Epithelial cell of esophagus (primary cell): ENCODE results near the gene MS4A1.
"Not testable (repeated sequence)": the region's sequence is repeated elsewhere in the genome, so short reads cannot be mapped to it uniquely, and the experiment has no call there.

Experiments used
- DNase-seq: peaks from one replicate; pipeline ENCODE4 v3.0.0; 2010; ENCODE audit warnings: low read depth
- H3K4me3 ChIP-seq: 2 replicates; pipeline ENCODE4 v1.5.1; 2011; ENCODE audit warnings: mild to moderate bottlenecking, low read length, control low read depth
- TF ChIP-seq, protein P1 (sequence below): IDR thresholded peaks from 2 replicates; pipeline ENCODE4 v1.5.1; 2011; ENCODE audit warnings: low read depth, mild to moderate bottlenecking, low read length, control low read depth, inconsistent platforms; ENCODE audit not compliant: insufficient read depth; ENCODE audit errors: missing control alignments

The MS4A1 gene

DNA sequence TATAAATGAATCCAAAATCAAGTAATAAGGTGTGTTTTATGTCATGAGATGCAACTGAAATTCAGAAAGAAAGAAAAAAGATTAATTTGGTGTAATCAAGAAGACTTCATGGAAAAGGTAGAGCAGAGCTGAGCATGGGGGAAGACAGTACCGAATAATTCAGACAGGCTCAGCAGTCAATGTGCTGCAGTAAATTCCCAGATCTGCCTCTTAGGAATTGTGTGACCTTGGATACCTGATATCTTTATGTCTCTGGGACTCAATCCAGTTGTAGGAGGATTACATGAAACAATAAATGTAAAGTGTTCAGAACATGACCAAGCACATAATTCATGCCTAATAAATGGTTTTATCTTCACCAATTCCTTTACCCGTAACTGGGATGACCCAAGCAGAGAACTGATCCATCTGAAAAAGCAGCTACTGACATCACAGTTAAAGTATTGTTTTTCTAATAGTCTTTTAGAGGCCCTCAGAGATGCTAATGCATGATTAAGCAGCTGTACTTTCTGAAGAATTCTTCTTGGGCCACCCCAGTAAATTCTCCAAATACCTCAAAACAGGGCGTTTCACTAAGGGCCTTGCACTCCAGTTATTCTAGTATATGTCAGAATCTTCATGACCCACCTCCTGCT is 44.7 kb downstream of the MS4A1 start:
- DNase-seq, result no peak
- H3K4me3 ChIP-seq, result no peak overlapping the region
- TF ChIP-seq, protein P1, sequence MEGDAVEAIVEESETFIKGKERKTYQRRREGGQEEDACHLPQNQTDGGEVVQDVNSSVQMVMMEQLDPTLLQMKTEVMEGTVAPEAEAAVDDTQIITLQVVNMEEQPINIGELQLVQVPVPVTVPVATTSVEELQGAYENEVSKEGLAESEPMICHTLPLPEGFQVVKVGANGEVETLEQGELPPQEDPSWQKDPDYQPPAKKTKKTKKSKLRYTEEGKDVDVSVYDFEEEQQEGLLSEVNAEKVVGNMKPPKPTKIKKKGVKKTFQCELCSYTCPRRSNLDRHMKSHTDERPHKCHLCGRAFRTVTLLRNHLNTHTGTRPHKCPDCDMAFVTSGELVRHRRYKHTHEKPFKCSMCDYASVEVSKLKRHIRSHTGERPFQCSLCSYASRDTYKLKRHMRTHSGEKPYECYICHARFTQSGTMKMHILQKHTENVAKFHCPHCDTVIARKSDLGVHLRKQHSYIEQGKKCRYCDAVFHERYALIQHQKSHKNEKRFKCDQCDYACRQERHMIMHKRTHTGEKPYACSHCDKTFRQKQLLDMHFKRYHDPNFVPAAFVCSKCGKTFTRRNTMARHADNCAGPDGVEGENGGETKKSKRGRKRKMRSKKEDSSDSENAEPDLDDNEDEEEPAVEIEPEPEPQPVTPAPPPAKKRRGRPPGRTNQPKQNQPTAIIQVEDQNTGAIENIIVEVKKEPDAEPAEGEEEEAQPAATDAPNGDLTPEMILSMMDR, result no peak

DNA sequence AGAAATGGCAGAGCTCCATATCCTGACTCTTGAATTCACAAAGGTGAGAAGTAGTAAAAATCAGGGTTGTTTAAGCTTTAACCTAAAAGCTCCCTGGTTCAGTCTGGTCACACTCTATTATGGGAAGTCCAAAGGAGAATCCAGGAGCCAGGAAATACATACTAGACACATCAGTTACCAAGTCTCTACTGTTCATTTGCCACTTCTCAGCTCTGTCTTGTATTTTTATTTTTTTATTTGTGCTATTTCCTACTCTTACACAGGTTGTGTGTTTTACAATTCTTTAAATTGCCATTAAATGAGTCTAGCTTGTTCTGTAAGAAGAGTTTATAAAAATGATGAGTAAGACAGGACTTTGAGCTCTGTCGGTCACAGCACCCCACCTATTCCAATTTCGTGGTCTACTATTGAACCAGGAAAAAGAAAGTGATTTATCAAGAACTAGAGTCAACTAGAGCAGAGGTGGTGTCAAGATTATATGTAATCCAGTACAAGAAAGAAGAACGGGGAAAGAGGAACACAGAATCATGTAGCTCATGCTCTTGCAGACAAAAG is 46.7 kb downstream of the MS4A1 start:
- no peak for DNase-seq

DNA sequence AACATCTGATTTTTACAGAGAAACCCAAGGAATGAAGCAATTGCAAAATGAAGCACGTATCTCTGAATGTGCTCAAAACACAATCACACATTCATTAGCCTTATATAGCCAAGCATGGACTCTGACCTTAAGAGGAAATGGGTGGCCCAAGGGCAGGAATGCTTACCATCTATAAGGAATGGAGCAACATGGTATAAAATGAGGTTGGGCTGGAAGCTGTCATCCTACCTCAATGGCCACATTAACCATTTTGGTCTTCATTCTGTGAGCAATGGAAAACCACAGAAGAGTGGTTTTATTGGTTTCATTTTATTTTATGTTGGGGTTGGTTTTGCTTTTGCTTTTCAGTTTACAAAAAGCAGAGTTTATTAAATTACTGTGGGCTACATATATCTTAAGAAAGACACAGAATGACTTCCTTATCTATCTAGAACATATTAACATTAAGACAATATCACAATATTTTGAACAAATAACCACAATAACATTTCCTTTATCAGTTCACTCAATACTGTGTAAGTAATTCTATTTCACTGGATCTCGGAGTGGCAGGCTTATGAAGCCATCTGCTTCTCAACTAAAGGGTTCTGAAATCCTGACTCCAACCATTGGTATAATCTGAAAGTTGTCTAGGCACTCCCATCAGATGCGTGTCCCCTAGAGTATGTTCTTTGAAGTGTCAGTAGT is 48.7 kb downstream of the MS4A1 start:
- DNase-seq, result no peak
- TF ChIP-seq, protein P1, result no peak
- no peak overlapping the region for H3K4me3 ChIP-seq

More for the DNA sequence above, 46.7 kb downstream of the MS4A1 start:
- no peak overlapping the region for H3K4me3 ChIP-seq
- TF ChIP-seq, protein P1, result no peak

- not testable (repeated sequence) for H3K4me3 ChIP-seq, DNase-seq
Measured at GRCh38 chr11:60509609-60510008, 54.0 kb downstream of the MS4A1 start.

GRCh38 chr11:60510209-60510608 is 54.6 kb downstream of the MS4A1 start:
- not testable (repeated sequence) for DNase-seq, H3K4me3 ChIP-seq

GRCh38 chr11:60511393-60511792 is 55.7 kb downstream of the MS4A1 start:
- DNase-seq, result no peak
- H3K4me3 ChIP-seq, result no peak overlapping the region
- TF ChIP-seq, protein P1, result no peak

GRCh38 chr11:60512651-60513225 is 57.1 kb downstream of the MS4A1 start:
- no peak overlapping the region for H3K4me3 ChIP-seq
- no peak for DNase-seq
- TF ChIP-seq, protein P1, result no peak
